Measurements from ENCODE around the gene FHDC1. TPM values are rescaled to one million over a fixed set of nuclear protein-coding genes. Genes with fewer than 3 reads are reported as not detected.

The FHDC1 gene
- total and polyA plus RNA-seq, 8 donors, result 2.9 to 13.4 (median 5.5) TPM

GRCh38 chr4:152983221-152983620 is 47.1 kb downstream of the FHDC1 start:
- H3K27ac ChIP-seq, result no peak overlapping the region
- no peaks in the 10 kb centered on the region for H3K4me1 ChIP-seq
- H3K36me3 ChIP-seq, result no peaks in the 10 kb centered on the region
- H3K27me3 ChIP-seq, result no peaks in the 10 kb centered on the region
- 59 to 79% (median 69%) methylated on average over 3 to 7 of the region's 7 CpGs for WGBS, 5 donors
- intact Hi-C loops (cut with DNase I; ENCODE audit: low total_unique reads), result no loop called here
- TF ChIP-seq POLR2A (IDR thresholded peaks at IDR 0.05), result no peak
- TF ChIP-seq EP300 (IDR thresholded peaks at IDR 0.05), result no peak
- no peak for TF ChIP-seq CTCF (IDR thresholded peaks at IDR 0.05)
- TF ChIP-seq POLR2AphosphoS5 (IDR thresholded peaks at IDR 0.05), result no peak
- no peak for DNase-seq
- no peaks in the 10 kb centered on the region for H3K9me3 ChIP-seq
- no peak overlapping the region for H3K4me3 ChIP-seq

GRCh38 chr4:152983774-152984411 is 47.8 kb downstream of the FHDC1 start:
- TF ChIP-seq EP300 (IDR thresholded peaks at IDR 0.05), result no peak
- no peak for TF ChIP-seq CTCF (IDR thresholded peaks at IDR 0.05)
- no peak for TF ChIP-seq POLR2A (IDR thresholded peaks at IDR 0.05)
- no peak for TF ChIP-seq POLR2AphosphoS5 (IDR thresholded peaks at IDR 0.05)
- Histone ChIP-seq H3K9me3 (no peaks in the 10 kb centered on the region), H3K27ac (no peak overlapping the region), H3K4me3 (no peak overlapping the region), H3K27me3 (no peaks in the 10 kb centered on the region), H3K36me3 (no peaks in the 10 kb centered on the region), H3K4me1 (no peaks in the 10 kb centered on the region)
- 56 to 68% (median 58%) methylated on average over 6 of the region's 6 CpGs for WGBS, 5 donors
- DNase-seq, result no peak
- intact Hi-C loops (cut with DNase I; ENCODE audit: low total_unique reads), result no loop called here

- TF ChIP-seq CTCF (IDR thresholded peaks at IDR 0.05), result no peak
- TF ChIP-seq POLR2A (IDR thresholded peaks at IDR 0.05), result no peak
- no peak for TF ChIP-seq EP300 (IDR thresholded peaks at IDR 0.05)
- TF ChIP-seq POLR2AphosphoS5 (IDR thresholded peaks at IDR 0.05), result no peak
- no peak overlapping the region for H3K4me3 ChIP-seq
- H3K27me3 ChIP-seq, result no peaks in the 10 kb centered on the region
- peaks cover 0 to 6% (median 3%) of the 10 kb centered on the region in 4 donors for H3K4me1 ChIP-seq
- intact Hi-C loops (cut with DNase I; ENCODE audit: low total_unique reads), result no loop called here
- H3K27ac ChIP-seq, result no peak overlapping the region
- H3K36me3 ChIP-seq, result no peaks in the 10 kb centered on the region
- WGBS, 5 donors, result 80 to 84% (median 82%) methylated on average over 4 of the region's 4 CpGs
- no peaks in the 10 kb centered on the region for H3K9me3 ChIP-seq
- no peak for DNase-seq
Measured at GRCh38 chr4:152988721-152989553, 52.8 kb downstream of the FHDC1 start.

GRCh38 chr4:152989554-152989970 is 53.4 kb downstream of the FHDC1 start:
- no peaks in the 10 kb centered on the region for H3K27me3 ChIP-seq
- peaks cover 0 to 6% (median 3%) of the 10 kb centered on the region in 4 donors for H3K4me1 ChIP-seq
- 83 to 93% (median 88%) methylated on average over 3 of the region's 3 CpGs for WGBS, 5 donors
- H3K36me3 ChIP-seq, result no peaks in the 10 kb centered on the region
- intact Hi-C loops (cut with DNase I; ENCODE audit: low total_unique reads), result no loop called here
- no peak overlapping the region for H3K4me3 ChIP-seq
- H3K27ac ChIP-seq, result no peak overlapping the region
- TF ChIP-seq EP300 (IDR thresholded peaks at IDR 0.05), result no peak
- TF ChIP-seq POLR2AphosphoS5 (IDR thresholded peaks at IDR 0.05), result no peak
- no peak for TF ChIP-seq CTCF (IDR thresholded peaks at IDR 0.05)
- TF ChIP-seq POLR2A (IDR thresholded peaks at IDR 0.05), result no peak
- no peaks in the 10 kb centered on the region for H3K9me3 ChIP-seq
- DNase-seq, result peak in 1 of 2 donors; percentile 44
